Activated effector memory CD4-positive, alpha-beta T cell treated with anti-CD3 and anti-CD28 coated beads, Interleukin-2, amount 50 U/mL, for 16 hours (primary cell): ENCODE data around the gene MED20.

ENCODE experiments used
- DNase-seq: peaks from one replicate; pipeline ENCODE4 v3.0.0-alpha.2; 2020

Gene MED20

GRCh38 chr6:41940759-41941279 lies 19.9 kb upstream of the MED20 start:
- peak; percentile 84 for DNase-seq

GRCh38 chr6:41939848-41940758 lies 19.2 kb upstream of the MED20 start:
- peak; percentile 74 for DNase-seq

DNA sequence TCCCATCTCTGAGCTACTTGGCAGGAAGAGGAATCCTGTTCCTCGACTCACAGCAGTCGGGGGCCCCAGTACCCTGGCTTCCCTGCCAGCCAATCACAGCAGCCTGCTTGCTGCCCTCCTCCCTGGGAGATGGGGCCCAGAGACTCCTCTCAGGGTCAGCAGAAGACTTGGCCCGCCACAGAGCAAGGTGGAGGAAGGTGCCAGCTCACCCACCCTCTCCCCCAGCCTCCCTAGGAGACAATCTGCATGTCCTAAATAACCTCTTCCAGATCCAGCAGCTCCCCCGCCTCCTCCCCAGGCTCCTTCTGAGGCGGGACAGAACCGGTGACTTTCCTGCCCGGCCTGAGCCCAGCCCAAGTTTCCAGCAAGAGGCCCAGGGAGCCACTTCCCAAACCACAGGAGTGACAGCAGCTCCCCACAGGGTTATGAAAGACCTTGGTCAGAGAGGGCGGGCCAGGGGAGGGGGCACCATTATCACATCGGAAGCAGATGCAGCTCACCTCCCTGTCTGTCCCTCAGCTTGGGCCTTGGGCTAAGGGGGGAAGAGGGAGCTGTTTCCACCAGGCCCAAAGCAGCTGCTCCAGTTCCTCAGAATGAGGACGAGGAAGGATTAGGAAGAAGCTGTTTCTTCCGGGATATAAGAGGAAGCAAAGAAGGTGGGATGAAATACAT lies 18.4 kb upstream of the MED20 start:
- peak; percentile 73 for DNase-seq

DNA sequence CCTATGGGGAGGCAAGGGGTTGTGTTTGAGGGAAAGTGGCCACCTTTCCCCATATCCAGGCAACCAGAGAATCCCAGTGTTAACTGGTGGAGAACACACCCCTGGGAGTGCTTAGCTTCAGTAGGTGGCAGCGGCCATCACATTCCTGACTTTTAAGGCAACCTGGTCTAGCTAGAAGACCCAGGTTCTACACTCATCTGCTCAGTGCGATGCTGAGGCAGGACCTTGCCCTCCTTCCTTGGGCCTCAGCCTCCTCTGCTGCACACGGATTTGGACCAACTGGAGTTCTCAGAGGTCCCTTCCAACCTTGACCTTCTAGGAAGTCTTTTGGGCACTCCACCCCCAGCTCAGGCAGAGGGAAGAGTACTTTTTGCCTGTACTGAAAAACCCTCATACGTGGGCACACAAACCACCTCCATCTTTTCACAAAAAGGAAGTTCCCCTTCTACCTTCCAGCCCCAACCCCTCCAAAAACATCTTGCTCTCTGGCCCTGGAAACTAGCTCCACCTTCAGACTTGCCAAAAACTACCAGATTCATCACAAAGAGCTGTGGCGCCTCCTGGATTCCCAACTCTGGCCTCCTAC lies 17.7 kb upstream of the MED20 start:
- no peak for DNase-seq

GRCh38 chr6:41937861-41938574 lies 17.1 kb upstream of the MED20 start:
- DNase-seq, result peak; percentile 69

DNA sequence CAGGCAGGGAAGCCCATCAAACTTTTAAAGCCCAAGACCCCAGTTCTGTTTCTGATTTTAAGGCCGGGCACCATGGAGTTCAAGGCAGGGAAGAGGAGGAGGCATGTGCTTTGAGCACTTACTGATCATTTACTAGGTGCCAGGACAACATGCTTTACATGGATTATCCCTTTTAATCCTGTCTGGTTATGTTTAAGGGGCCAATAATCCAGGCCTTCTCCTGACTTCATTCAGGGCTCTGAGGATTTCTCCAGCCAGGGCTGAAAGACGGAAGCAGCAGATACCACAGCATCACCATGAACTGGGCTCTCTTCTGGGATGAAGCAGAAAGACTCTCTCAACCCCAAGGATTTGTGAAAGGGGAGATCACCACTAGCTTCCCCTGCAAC lies 16.5 kb upstream of the MED20 start:
- DNase-seq, result no peak

DNA sequence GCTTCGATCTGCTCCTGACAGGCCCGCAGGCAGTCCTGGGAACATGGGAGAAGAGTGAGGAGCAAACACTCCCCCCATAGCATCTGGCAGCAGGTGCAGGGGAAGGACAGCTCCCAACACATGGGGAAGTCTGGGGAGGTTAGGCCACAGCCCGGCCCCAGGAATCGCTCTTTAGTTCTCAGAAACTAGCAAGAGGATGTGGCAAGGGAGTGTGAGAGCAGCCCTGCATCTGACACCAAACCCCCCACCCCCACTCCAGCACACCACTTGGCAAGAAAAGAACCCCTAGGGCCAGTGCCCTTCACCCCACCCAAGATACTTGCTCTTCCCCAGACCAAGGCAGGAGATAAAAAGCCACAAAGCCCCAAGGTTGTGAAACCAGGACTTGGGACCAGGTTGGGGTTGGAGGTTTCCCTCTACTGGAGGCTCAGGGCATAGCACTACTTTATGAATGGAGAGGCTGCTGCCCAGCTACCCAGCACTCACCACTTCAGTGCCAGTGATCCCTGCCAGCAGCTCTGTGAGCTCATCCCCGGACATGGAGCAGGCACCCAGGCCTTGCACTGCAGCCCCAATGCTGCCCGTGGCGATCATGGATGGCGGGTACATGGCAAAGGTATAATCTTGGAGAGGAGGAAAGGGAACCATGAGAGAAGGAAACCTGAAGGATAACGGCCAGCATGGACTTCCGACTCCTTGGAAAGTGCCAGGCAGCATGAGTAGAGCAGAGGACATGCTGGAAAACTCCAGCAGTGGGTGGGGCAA lies 15.3 kb upstream of the MED20 start:
- peak; percentile 82 for DNase-seq

GRCh38 chr6:41935685-41936072 lies 14.7 kb upstream of the MED20 start:
- DNase-seq, result no peak

DNA sequence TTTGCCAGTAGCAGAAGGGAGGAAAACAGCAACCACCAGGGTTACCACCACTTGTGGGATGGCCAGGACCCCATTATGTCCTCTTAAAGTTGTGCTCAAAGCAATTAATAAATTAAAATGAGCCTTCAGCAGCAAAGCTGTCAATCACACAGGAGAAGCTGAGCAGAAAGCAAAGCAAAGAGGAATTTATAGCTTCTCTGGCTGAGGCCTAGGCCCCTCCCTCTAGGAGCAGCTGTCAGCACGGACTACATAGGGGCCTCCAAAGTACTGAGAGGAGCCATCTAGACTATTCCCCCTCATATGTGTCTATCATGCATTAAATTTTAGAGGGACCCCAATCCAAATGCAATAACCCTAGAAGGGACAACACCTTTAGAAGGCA lies 14.2 kb upstream of the MED20 start:
- DNase-seq, result no peak

DNA sequence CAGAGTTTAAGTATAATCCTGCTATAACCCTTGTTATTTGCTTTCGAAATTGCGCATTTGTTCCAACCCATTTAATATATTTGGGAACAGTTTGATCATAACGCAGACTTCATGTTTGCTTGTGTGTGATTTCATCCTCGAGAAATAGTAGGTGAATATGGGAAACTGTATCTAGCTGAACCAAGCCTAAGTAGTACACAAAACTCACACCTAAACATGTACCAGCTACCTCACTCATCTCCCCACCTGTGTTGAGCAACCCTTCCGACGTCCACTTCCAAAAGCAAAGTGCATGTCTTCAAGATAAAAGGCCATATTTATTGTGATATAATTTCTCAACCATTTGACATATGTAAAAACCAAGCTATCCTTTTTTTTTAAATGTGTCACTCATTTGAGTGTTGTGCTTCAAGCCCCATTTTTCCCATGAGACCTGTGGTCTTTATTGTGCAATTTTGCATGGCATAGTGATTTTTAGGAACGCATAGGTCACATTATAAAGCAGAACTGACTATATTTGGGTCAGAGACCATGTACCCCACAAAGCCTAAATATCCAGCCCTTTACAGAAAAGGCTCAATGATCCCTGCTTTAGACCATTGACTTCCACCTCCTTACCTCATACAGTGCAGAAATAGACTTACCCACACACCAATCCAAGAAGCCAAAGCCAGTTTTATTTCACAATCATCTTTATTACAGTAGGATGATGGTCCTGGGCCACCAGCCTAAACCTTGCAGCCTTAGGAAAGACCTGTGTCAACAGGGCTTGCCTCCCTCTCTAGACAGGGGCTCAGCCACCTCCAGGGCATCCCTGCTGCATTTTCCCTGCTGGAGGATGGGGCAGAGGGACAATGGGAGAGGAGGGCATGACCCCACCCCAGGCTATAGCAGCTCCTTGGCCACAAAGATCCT lies 13.6 kb upstream of the MED20 start:
- DNase-seq, result no peak

DNA sequence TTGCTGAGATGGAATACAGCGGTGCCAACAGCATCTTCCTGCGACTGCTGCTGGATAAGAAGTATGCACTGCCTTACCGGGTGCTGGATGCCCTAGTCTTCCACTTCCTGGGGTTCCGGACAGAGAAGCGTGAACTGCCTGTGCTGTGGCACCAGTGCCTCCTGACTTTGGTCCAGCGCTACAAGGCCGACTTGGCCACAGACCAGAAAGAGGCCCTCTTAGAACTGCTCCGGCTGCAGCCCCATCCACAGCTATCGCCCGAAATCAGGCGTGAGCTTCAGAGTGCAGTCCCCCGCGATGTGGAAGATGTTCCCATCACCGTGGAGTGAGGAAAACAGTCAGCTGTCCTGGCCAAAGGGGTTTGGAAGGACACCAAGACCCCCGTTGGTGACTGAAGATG lies 11.4 kb upstream of the MED20 start:
- DNase-seq, result no peak

- no peak for DNase-seq
Observed at GRCh38 chr6:41931792-41932191, 10.9 kb upstream of the MED20 start.

DNA sequence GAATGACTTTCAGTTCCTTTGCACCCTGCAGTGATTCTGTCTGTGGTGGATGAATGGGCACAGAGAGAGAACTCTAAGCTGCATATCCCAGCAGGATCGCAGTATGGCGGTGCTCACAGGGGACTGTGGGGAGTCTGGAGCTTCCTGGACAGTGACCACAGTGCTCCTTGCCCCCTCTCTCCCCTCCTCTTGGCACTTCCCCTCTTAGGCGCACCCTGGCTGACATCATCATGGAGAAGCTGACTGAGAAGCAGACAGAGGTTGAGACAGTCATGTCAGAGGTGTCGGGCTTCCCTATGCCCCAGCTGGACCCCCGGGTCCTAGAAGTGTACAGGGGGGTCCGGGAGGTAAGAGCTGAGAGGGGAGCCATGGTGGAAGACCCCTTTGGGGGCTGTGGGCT lies 9.0 kb upstream of the MED20 start:
- DNase-seq, result no peak

- no peak for DNase-seq
Observed at GRCh38 chr6:41927253-41927652, 6.3 kb upstream of the MED20 start.

GRCh38 chr6:41922154-41922553 lies 1.2 kb upstream of the MED20 start:
- no peak for DNase-seq

- no peak for DNase-seq
Observed at GRCh38 chr6:41921712-41921998, 716 bp upstream of the MED20 start.

DNA sequence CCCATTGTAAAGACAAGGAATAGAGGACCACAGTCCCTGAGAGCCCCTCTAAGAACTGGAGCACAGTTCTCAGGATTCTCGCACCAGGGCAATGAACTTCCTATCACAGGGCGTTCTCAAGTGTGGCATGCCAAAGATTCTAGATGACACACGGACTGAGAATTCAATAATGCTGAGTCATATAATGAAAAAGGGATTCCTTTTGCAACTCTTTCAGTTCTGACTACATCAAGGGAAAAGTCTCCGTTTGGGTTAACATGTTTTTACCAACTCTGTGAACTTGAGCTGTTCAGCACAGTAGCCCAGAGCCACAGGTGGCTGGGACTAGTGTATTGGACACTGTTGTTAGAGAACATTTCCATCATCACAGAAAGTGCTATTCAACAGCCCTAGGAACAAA lies 3.4 kb downstream of the MED20 start:
- DNase-seq, result no peak

DNA sequence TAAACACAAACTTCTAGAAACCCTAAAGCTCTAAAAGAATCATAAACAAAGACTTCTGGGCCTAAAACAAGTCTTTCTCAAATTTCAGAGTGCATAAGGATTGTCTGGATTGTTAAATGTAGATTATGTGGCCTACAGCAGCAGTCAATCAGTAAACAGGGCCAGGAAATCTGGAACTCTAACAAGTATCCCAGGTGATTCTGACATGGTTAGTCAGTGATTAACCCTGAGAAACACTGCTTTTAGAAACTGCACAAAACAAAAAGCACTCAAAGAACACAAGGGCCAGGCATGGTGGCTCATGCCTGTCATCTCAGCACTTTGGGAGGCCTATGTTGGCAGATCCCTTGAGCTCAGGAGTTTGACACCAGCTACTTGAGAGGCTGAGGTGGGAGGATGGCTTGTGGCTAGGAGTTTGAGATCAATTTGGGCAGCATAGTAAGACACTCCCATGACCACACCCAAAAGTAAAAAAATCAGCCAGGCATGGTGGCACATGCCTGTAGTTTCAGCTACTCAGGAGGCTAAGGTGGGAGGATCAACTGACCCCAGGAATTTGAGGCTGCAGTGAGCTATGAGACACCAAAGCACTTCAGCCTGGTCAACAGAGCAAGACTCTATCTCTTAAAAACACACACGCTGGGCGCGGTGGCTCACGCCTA lies 5.9 kb downstream of the MED20 start:
- DNase-seq, result no peak

GRCh38 chr6:41914343-41914742 lies 6.6 kb downstream of the MED20 start:
- DNase-seq, result no peak

DNA sequence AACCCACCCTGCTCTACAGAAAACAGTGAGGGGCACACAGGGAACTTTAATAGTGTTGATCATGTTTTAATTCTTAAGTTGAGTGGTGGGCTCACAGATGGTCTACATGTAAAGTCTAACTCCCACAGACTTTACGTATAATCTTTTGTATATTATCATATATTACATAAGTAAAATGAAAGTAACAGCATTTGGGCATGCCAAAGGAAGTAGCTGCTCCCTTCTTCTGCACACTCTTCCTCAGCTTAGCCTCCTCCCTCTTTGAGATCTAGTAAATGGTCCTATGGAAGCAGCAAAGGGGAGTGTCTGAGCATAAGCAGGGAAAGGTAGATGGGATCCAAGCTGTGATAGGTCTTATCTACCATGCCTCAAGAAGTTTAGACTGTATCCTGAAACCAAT lies 11.2 kb downstream of the MED20 start:
- no peak for DNase-seq
